GM12878 (cell line): ENCODE measurements around the gene COL4A3. TPM values are rescaled to one million over a fixed set of nuclear protein-coding genes. Genes with fewer than 3 reads are reported as not detected.

Experiments used
- ATAC-seq: fragments of 200-7000 bp; cut with Tn5 transposase; 3 replicates; pipeline ENCODE4 v1.9.1; 2020; ENCODE audit warnings: mild to moderate bottlenecking, moderate library complexity
- BruUV-seq: library from RNA; stranded (reverse); fragments of 400-500 nt; replicated peaks from 2 replicates; lab custom pipeline; 2021; lab: Mats Ljungman, UMichigan
- CTCF ChIA-PET: fragments of 300-600 bp; sonication (Branson Sonifier 250); formaldehyde crosslinking; extraction: SDS; loops from one replicate; lab custom pipeline; 2021; ENCODE audit warnings: inconsistent platforms; lab: Yijun Ruan, JAX
- POLR2A ChIA-PET: fragments of 350-600 bp; formaldehyde crosslinking; extraction: SDS; loops from one replicate; lab custom pipeline; 2021; ENCODE audit warnings: inconsistent platforms; lab: Charles Lee
- RAD21 ChIA-PET: fragments of 300-600 bp; sonication (Branson Sonifier 250); formaldehyde crosslinking; loops from one replicate; lab custom pipeline; 2023; ENCODE audit warnings: antibody characterized with exemption; ENCODE audit not compliant: unreplicated experiment; lab: Charles Lee
- SMC1A ChIA-PET: fragments of 300-600 bp; sonication (Branson Sonifier 250); formaldehyde crosslinking; loops from one replicate; lab custom pipeline; 2023; ENCODE audit not compliant: unreplicated experiment, uncharacterized antibody; lab: Charles Lee
- DNase-seq: peaks from one replicate; pipeline ENCODE4 v3.0.0-alpha.2; 2011; ENCODE audit warnings: low read depth, low spot score
- FAIRE-seq: peaks from 3 replicates; lab custom pipeline; 2011; peaks lifted over from hg19 to GRCh38; lab: Jason Lieb, UNC
- H2AFZ ChIP-seq: 2 replicates; pipeline ENCODE4 v1.6.0; 2011; ENCODE audit warnings: low read depth, low read length, control low read depth; ENCODE audit not compliant: control insufficient read depth
- H3K27ac ChIP-seq: 2 replicates; pipeline ENCODE4 v1.5.1; 2011; ENCODE audit warnings: control low read depth; ENCODE audit not compliant: control insufficient read depth, insufficient read depth
- H3K27me3 ChIP-seq, 2 experiments: replicated peaks in 1 of 2; 2 replicates each; pipeline versions ENCODE4 v1.6.0 to v1.6.1; 2011; ENCODE audit warnings: low read length in 1 of 2; ENCODE audit not compliant: control insufficient read depth in 2 of 2, insufficient read depth in 2 of 2
- H3K36me3 ChIP-seq, 2 experiments: 2 replicates each; pipeline ENCODE4 v1.5.1; 2011; ENCODE audit warnings: low read length in 1 of 2; ENCODE audit not compliant: control insufficient read depth in 2 of 2, insufficient read depth in 2 of 2
- H3K4me1 ChIP-seq: 2 replicates; pipeline ENCODE4 v1.6.1; 2011; ENCODE audit warnings: mild to moderate bottlenecking, low read length, moderate library complexity, mixed read lengths; ENCODE audit not compliant: control insufficient read depth, insufficient read depth
- H3K4me2 ChIP-seq: 2 replicates; pipeline ENCODE4 v1.6.0; 2011; ENCODE audit warnings: control low read depth; ENCODE audit not compliant: control insufficient read depth, insufficient read depth
- H3K4me3 ChIP-seq: fragments of 200-600 bp; sonication (generic); 2 replicates; pipeline ENCODE4 v1.5.1; 2016
- H3K79me2 ChIP-seq: 2 replicates; pipeline ENCODE4 v1.6.0; 2011; ENCODE audit warnings: low read length; ENCODE audit not compliant: control insufficient read depth, insufficient read depth
- H3K9ac ChIP-seq: 2 replicates; pipeline ENCODE4 v1.8.0; 2011; ENCODE audit warnings: low read length, control low read depth, mixed read lengths; ENCODE audit not compliant: control insufficient read depth, insufficient read depth
- H3K9me3 ChIP-seq: replicated peaks from 3 replicates; pipeline ENCODE4 v1.5.1; 2011; ENCODE audit warnings: mild to moderate bottlenecking, low read length; ENCODE audit not compliant: control insufficient read depth, insufficient read depth
- H4K20me1 ChIP-seq: 2 replicates; pipeline ENCODE4 v1.6.0; 2011; ENCODE audit not compliant: control insufficient read depth, insufficient read depth
- CBX5 ChIP-seq: sonication (generic); IDR thresholded peaks from 2 replicates; pipeline ENCODE4 v1.6.1; 2016; ENCODE audit warnings: low read depth, moderate library complexity, mild to moderate bottlenecking, inconsistent platforms
- HDGF ChIP-seq: fragments of 450-650 bp; IDR thresholded peaks from 2 replicates; pipeline ENCODE4 v1.6.1; 2016; ENCODE audit warnings: antibody characterized with exemption
- KDM1A ChIP-seq: fragments of 200-600 bp; sonication (generic); IDR thresholded peaks from 2 replicates; pipeline ENCODE4 v1.6.1; 2016; ENCODE audit warnings: borderline replicate concordance
- MXI1 ChIP-seq: fragments of 150-350 bp; IDR thresholded peaks from 2 replicates; pipeline ENCODE4 v1.6.1; 2011; ENCODE audit warnings: low read depth, mild to moderate bottlenecking, inconsistent platforms, low read length, improper control_type of control experiment
- NBN ChIP-seq: fragments of 450-650 bp; IDR thresholded peaks from 2 replicates; pipeline ENCODE4 v1.6.1; 2016
- NFIC ChIP-seq: IDR thresholded peaks from 2 replicates; pipeline ENCODE4 v1.6.1; 2012; ENCODE audit warnings: low read depth, mild to moderate bottlenecking, inconsistent platforms, low read length, moderate library complexity
- NFYB ChIP-seq: IDR thresholded peaks from 2 replicates; pipeline ENCODE4 v1.6.1; 2011; ENCODE audit warnings: low read depth, mild to moderate bottlenecking, low read length, improper control_type of control experiment, moderate library complexity; ENCODE audit not compliant: insufficient read depth
- NR2F1 ChIP-seq: fragments of 450-650 bp; conservative IDR thresholded peaks from 2 replicates; pipeline ENCODE4 v1.6.1; 2017; ENCODE audit warnings: mild to moderate bottlenecking
- NRF1 ChIP-seq: conservative IDR thresholded peaks from 2 replicates; pipeline ENCODE4 v1.6.1; 2011; ENCODE audit warnings: mild to moderate bottlenecking, low read depth, low read length, improper control_type of control experiment
- POLR2AphosphoS2 ChIP-seq: IDR thresholded peaks from 2 replicates; pipeline ENCODE4 v1.6.1; 2011; ENCODE audit warnings: low read depth, mild to moderate bottlenecking, low read length, improper control_type of control experiment, moderate library complexity
- STAT3 ChIP-seq: IDR thresholded peaks from 2 replicates; pipeline ENCODE4 v1.6.1; 2011; ENCODE audit warnings: low read depth, low read length, improper control_type of control experiment
- TCF3 ChIP-seq: IDR thresholded peaks from 2 replicates; pipeline ENCODE4 v1.6.1; 2012; ENCODE audit warnings: low read depth, mild to moderate bottlenecking, low read length, borderline replicate concordance; ENCODE audit not compliant: insufficient read depth
- WGBS: methylation state at CpG from one replicate; pipeline ENCODE4 v1.1.6; 2016; ENCODE audit warnings: low lambda C conversion rate; ENCODE audit not compliant: insufficient replicate concordance, insufficient coverage; ENCODE audit errors: missing lambda C conversion rate; 5-methylcytosine and 5-hydroxymethylcytosine counted together
- in situ Hi-C: fragments of 300-500 bp; cut with MboI; formaldehyde crosslinking; loops from 9 replicates; pipeline ENCODE4 v1.14.3; 2018; ENCODE audit warnings: mixed read lengths
- intact Hi-C: fragments of 100-400 bp; cut with micrococcal nuclease; formaldehyde crosslinking; loops from one replicate; pipeline ENCODE4 v1.14.2; 2022; ENCODE audit not compliant: unreplicated experiment
- polyA plus RNA-seq, 11 experiments: library from polyadenylated mRNA; depleted of rRNA in 4 of 11; unstranded in 6 of 11; stranded (reverse) in 5 of 11; fragments of >200 nt; fragmentation: Nextera tagmentation in 4 of 11; fragmentation: Illumina TruSeq in 1 of 11; extraction: Ambion mirVana in 4 of 11; extraction: Trizol in 1 of 11; gene quantifications; 1 replicate in 1 of 11; 2 replicates in 10 of 11; pipeline versions ENCODE4 v1.2.1 to v1.2.3, GENCODE V29; 2011 to 2016; ENCODE audit warnings: inconsistent platforms in 2 of 11, missing spikeins in 2 of 11, low read depth in 1 of 11
- total RNA-seq, 4 experiments: library from RNA; depleted of rRNA in 3 of 4; stranded (reverse); fragments of >200 nt in 3 of 4; fragmentation: Illumina TruSeq in 1 of 4; extraction: Trizol in 1 of 4; gene quantifications; 2 replicates each; pipeline versions ENCODE4 v1.2.1 to v1.2.3, GENCODE V29; 2013 to 2021
- TF ChIP-seq, protein P1 (sequence below): fragments of 450-650 bp; IDR thresholded peaks from 2 replicates; pipeline ENCODE4 v1.6.1; 2017; ENCODE audit warnings: borderline replicate concordance
- TF ChIP-seq, protein P2 (sequence below): fragments of 450-650 bp; IDR thresholded peaks from 2 replicates; pipeline ENCODE4 v1.6.1; 2016; ENCODE audit warnings: mild to moderate bottlenecking, moderate library complexity, borderline replicate concordance

COL4A3 gene
- total and polyA plus RNA-seq, 10 of the 15 experiments (the other 5 are each of a cell fraction or from before 2014, with no cell fraction given) = 0.34 to 10.5 (median 3.8) TPM

DNA sequence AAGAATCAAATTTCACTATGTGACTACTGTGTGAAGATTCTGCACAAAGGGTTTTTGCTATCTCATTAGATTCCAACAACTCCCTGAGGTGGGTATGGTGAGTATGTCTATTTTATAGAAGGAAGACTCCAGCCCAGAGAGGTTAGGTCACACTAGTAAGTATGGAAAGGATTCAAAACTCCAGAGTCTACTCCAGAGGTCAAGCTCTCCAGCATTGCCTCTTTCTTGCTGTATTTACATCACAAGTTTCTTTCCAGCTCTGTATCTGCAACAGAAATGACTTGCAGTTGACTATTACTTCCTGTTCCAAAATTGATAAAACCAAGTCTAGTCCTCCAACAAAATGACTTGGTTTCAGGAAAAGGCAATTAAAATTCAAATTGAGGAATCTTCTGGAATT lies 2.5 kb upstream of the COL4A3 start (continued):
- TF ChIP-seq, protein P1, sequence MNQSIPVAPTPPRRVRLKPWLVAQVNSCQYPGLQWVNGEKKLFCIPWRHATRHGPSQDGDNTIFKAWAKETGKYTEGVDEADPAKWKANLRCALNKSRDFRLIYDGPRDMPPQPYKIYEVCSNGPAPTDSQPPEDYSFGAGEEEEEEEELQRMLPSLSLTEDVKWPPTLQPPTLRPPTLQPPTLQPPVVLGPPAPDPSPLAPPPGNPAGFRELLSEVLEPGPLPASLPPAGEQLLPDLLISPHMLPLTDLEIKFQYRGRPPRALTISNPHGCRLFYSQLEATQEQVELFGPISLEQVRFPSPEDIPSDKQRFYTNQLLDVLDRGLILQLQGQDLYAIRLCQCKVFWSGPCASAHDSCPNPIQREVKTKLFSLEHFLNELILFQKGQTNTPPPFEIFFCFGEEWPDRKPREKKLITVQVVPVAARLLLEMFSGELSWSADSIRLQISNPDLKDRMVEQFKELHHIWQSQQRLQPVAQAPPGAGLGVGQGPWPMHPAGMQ = no peak
- no peak for TF ChIP-seq NFYB
- TF ChIP-seq KDM1A = no peak
- TF ChIP-seq HDGF = no peak
- TF ChIP-seq CBX5 = no peak
- no peak for TF ChIP-seq NFIC
- no peak for TF ChIP-seq NRF1

DNA sequence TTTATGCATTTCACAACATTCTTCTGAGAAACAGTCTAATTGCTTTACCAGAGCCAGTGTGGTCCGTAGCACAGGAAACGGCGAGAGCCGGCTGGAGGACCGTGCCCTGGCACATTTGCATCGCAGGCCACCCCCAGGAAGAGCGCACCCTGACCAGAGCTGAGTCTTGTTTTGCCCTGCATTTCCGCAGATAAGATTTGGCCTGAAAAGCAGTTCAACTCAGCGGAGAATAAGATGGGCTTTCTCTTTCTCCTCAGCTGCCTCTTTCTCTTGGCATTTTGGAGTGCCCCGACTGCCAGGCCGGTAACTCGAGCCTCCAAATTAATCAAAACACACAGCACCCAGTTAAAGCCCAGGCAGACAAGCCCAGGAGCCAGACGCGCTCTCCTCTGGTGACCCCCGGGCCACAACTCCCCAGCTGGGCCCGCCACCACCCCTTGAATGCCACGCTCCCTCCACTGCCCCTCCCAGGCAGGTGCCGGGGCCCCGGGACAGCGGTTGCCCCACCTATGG lies 883 bp upstream of the COL4A3 start:
- FAIRE-seq (no peak), DNase-seq (no peak), ATAC-seq (peak; percentile 85)
- Histone ChIP-seq H3K9ac (peak overlapping the region; percentile 65; the same call in 1 of the 2 replicates), H3K9me3 (no peaks in the 10 kb centered on the region; the same call in 2 of the 3 replicates), H3K27me3 (peaks cover 0 to 2% of the 10 kb centered on the region in 2 experiments; a peak in 2 of 4 replicates), H3K4me1 (no peaks in the 10 kb centered on the region), H3K27ac (peak overlapping the region; percentile 69; the same call in 1 of the 2 replicates), H2AFZ (peak overlapping the region; percentile 81), H3K79me2 (peaks cover 2% of the 10 kb centered on the region), H3K4me3 (peak overlapping the region; percentile 85), H3K36me3 (no peaks in the 10 kb centered on the region), H4K20me1 (no peaks in the 10 kb centered on the region), H3K4me2 (peak overlapping the region; percentile 89)
- 0% methylated on average over 20 of the region's 20 CpGs for WGBS
- ChIA-PET SMC1A (no interaction called here), POLR2A (no interaction called here), RAD21 (no interaction called here), CTCF (interaction anchor here (1.3 kb wide), 1 partner anchor 75 kb away, joined by 3 read pairs; no protein-coding TSS in a partner anchor)
- in situ Hi-C loops (no loop called here), intact Hi-C loops (no loop called here)
- BruUV-seq = no TSS peak
- TF ChIP-seq TCF3 = 0 out of 2 replicates have a peak, but pooled peaks have one; percentile 4
- no peak for TF ChIP-seq NR2F1
- no peak for TF ChIP-seq NBN
- no peak for TF ChIP-seq POLR2AphosphoS2
- no peak for TF ChIP-seq MXI1
- TF ChIP-seq, protein P2, sequence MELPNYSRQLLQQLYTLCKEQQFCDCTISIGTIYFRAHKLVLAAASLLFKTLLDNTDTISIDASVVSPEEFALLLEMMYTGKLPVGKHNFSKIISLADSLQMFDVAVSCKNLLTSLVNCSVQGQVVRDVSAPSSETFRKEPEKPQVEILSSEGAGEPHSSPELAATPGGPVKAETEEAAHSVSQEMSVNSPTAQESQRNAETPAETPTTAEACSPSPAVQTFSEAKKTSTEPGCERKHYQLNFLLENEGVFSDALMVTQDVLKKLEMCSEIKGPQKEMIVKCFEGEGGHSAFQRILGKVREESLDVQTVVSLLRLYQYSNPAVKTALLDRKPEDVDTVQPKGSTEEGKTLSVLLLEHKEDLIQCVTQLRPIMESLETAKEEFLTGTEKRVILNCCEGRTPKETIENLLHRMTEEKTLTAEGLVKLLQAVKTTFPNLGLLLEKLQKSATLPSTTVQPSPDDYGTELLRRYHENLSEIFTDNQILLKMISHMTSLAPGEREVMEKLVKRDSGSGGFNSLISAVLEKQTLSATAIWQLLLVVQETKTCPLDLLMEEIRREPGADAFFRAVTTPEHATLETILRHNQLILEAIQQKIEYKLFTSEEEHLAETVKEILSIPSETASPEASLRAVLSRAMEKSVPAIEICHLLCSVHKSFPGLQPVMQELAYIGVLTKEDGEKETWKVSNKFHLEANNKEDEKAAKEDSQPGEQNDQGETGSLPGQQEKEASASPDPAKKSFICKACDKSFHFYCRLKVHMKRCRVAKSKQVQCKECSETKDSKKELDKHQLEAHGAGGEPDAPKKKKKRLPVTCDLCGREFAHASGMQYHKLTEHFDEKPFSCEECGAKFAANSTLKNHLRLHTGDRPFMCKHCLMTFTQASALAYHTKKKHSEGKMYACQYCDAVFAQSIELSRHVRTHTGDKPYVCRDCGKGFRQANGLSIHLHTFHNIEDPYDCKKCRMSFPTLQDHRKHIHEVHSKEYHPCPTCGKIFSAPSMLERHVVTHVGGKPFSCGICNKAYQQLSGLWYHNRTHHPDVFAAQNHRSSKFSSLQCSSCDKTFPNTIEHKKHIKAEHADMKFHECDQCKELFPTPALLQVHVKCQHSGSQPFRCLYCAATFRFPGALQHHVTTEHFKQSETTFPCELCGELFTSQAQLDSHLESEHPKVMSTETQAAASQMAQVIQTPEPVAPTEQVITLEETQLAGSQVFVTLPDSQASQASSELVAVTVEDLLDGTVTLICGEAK = no peak
- TF ChIP-seq STAT3 = no peak
